Adrenal gland (tissue), 5 donors: Measurements from ENCODE around the gene ADK.

ENCODE experiments used
- POLR2A ChIP-seq, 2 donors: fragments of 450-650 bp; IDR thresholded peaks; one replicate each; pipeline ENCODE4 v1.6.1; 2017; ENCODE audit warnings: antibody characterized with exemption in 2 of 2, mild to moderate bottlenecking in 2 of 2, moderate library complexity in 1 of 2
- TF ChIP-seq, protein P1 (sequence below), 6 experiments: fragments of 450-650 bp in 4 of 6; fragments of 200-600 bp in 2 of 6; sonication (generic) in 1 of 6; IDR thresholded peaks; 1 replicate in 5 of 6; 2 replicates in 1 of 6; pipeline versions ENCODE4 v1.5.1 to v1.8.0; 2016 to 2021; ENCODE audit warnings: antibody characterized with exemption in 6 of 6, mild to moderate bottlenecking in 2 of 6, moderate library complexity in 1 of 6
- donor health status: DM: no; HTN: no; CAD: no.

DNA sequence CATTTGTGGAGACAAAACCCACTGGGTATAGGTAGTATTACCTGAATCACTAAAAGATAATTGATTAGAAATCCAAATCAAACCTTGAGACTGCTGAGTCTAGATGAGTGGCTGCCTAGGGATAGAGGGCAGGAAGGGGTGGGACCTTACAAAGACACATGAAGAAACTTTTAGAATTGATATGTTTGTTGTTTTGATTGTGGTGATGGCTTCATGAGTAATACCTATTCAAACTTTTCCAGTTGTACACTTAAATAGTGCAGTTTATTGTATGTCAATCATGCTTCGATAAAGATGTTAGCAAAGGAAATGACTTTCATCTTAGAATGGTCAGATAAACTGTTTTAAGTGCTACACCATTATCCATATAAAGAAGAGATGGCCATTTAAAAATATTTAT lies 486.7 kb downstream of the ADK start:
- TF ChIP-seq, protein P1, sequence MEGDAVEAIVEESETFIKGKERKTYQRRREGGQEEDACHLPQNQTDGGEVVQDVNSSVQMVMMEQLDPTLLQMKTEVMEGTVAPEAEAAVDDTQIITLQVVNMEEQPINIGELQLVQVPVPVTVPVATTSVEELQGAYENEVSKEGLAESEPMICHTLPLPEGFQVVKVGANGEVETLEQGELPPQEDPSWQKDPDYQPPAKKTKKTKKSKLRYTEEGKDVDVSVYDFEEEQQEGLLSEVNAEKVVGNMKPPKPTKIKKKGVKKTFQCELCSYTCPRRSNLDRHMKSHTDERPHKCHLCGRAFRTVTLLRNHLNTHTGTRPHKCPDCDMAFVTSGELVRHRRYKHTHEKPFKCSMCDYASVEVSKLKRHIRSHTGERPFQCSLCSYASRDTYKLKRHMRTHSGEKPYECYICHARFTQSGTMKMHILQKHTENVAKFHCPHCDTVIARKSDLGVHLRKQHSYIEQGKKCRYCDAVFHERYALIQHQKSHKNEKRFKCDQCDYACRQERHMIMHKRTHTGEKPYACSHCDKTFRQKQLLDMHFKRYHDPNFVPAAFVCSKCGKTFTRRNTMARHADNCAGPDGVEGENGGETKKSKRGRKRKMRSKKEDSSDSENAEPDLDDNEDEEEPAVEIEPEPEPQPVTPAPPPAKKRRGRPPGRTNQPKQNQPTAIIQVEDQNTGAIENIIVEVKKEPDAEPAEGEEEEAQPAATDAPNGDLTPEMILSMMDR (IDR thresholded peaks at IDR 0.05) = no peak
- no peak for TF ChIP-seq POLR2A (IDR thresholded peaks at IDR 0.05)
